Measurements from ENCODE around the gene CNTN4.

DNA sequence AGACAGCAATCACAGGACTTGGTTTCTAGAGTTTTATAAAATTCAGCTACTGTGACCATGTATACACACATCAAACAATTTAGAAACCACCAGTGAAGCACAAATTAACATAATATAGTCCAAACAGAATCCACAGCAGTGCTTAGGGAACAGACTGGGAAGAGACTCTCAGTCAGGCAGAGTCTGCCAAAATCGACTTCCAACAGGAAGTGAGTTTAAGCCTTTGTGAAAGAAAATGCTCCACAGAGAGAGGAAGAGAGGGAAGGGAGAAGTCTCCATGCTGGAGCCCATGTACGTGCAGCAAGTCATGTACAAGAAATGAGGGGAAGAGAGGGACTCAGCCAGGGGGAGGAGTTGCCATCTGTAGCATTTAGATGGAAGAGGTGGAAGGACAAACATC lies 838.9 kb downstream of the CNTN4 start:
- TF ChIP-seq, protein P1, sequence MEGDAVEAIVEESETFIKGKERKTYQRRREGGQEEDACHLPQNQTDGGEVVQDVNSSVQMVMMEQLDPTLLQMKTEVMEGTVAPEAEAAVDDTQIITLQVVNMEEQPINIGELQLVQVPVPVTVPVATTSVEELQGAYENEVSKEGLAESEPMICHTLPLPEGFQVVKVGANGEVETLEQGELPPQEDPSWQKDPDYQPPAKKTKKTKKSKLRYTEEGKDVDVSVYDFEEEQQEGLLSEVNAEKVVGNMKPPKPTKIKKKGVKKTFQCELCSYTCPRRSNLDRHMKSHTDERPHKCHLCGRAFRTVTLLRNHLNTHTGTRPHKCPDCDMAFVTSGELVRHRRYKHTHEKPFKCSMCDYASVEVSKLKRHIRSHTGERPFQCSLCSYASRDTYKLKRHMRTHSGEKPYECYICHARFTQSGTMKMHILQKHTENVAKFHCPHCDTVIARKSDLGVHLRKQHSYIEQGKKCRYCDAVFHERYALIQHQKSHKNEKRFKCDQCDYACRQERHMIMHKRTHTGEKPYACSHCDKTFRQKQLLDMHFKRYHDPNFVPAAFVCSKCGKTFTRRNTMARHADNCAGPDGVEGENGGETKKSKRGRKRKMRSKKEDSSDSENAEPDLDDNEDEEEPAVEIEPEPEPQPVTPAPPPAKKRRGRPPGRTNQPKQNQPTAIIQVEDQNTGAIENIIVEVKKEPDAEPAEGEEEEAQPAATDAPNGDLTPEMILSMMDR (IDR thresholded peaks at IDR 0.05) = no peak
- TF ChIP-seq EP300 (IDR thresholded peaks at IDR 0.05) = no peak
- no peak for TF ChIP-seq POLR2A (IDR thresholded peaks at IDR 0.05)

Data from gastroesophageal sphincter (tissue), 3 donors.